HG03439 (cell line): ENCODE results near the gene GFRA4.
"Not testable (repeated sequence)": the region's sequence is repeated elsewhere in the genome, so short reads cannot be mapped to it uniquely, and the experiment has no call there.

Experiments used
- ATAC-seq: cut with Tn5 transposase; IDR thresholded peaks from one replicate; pipeline ENCODE4 v1.9.1; 2021; ENCODE audit warnings: mild to moderate bottlenecking, moderate library complexity; ENCODE audit not compliant: unreplicated experiment

GFRA4 gene

DNA sequence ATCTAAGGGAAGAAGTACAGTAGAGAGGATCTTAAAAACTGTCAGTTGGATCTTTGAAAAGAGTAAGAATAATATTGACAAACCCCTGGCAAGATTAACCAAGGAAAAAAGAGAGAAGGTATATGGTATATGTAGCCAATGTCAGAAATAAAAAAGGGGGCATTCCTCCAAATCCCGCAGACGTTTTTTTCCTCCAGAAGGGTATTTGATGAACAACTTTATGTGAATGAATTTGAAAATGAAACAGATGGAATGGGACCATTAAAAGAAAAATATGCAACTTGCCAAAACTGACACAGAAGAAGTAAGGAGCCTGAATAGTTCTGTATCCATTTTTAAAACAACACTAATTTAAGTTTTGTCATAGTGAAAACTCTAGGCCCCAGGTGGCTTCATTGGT is 35.7 kb downstream of the GFRA4 start:
- ATAC-seq: no peak

DNA sequence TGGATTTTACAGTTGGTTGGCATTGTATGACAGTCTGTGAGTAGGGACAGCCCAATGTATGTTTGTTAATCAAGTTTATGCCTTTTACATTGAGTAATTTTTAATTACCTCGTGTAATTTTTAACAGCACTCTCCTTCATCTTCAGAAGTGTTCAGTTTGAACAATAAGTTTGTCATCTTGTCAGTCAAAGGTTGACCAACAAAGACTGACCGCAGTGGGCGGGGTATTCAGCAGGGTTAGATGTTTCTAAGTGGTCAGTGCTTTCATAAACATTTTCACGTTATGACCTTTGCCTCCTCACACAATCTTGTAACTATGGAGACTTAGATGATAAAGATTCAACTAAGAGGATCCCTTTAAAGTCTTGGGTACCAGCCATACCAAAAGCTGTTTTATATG is 40.8 kb downstream of the GFRA4 start:
- ATAC-seq: no peak

DNA sequence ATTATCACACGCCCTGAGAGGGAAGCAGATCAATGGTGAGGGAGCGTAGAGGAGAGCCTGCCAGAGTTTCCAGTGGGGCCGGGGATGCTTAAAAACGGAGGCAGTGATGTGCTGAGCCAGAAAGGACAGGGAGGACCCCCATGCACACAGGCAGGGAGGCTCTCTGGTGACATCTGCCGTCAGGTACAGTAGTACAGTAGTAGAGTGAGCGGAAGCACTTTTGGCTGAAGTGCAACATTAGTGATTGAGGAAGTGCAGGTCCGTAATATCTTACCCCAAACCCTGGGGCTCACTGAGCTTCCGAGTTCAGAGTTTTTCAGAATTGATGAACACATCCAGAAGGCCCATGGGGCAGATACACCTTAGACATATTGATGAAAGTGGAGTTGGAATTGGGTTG is 42.1 kb downstream of the GFRA4 start:
- ATAC-seq: no peak

DNA sequence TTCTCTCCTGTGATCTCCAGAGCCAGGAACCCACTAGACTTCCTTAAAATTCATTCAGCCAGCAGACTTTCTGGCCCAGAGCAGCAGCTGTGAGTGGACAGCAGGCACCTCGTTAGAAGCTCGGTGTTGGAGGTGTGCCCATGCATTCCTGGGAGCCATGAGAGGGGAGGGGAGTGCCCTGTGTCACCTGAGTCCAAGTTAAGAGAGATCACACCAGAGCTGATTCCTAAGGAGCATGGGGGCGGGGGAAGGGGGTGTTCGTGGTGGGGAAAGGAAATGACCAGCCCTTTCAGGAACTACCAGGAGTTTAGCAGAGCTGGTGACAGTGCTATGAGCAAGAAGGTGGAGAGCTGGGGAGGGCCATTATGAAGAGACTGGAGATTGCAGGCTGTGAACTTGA is 46.9 kb downstream of the GFRA4 start:
- ATAC-seq: no peak

DNA sequence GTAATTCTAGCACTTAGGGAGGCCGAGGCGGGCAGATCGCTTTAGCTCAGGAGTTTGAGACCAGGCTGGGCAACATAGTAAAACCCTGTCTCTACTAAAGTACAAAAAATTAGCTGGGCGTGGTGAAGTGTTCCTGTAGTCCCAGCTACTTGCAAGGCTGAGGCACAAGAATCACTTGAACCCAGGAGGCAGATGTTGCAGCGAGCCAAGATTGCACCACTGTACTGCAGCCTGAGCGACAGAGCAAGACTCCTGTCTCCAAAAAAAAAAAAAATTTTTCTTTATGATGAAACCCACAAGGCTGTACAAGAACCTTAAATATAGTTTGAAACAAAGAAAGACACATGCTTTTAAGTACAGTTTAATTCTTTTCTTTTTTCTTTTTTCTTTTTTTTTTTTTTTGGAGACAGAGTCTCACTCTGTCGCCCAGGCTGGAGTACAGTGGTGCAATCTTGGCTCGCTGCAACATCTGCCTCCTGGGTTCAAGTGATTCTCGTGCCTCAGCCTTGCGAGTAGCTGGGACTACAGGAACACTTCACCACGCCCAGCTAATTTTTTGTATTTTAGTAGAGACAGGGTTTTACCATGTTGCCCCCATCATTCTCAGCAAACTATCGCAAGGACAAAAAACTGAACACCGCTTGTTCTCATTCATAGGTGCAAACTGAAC is 47.9 kb downstream of the GFRA4 start:
- not testable (repeated sequence) for ATAC-seq

DNA sequence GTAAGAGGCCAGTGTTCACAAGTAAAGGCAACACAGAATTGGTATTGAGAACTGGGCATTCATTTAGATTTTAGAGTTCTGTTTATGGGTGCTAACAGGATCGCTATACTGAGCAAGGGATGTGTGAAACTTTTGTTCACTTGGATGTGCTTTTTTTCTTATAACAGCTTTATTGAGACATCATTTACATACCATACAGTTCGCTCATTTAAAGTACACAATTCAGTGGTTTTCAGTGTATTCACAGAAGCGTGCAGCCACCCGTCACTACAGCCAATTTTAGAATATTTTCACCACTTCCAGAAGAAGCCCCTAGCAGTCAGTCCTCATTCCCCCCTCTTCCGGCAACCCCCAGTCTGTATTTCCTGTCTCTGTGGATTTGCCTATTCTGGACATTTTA is 48.7 kb downstream of the GFRA4 start:
- ATAC-seq: no peak

DNA sequence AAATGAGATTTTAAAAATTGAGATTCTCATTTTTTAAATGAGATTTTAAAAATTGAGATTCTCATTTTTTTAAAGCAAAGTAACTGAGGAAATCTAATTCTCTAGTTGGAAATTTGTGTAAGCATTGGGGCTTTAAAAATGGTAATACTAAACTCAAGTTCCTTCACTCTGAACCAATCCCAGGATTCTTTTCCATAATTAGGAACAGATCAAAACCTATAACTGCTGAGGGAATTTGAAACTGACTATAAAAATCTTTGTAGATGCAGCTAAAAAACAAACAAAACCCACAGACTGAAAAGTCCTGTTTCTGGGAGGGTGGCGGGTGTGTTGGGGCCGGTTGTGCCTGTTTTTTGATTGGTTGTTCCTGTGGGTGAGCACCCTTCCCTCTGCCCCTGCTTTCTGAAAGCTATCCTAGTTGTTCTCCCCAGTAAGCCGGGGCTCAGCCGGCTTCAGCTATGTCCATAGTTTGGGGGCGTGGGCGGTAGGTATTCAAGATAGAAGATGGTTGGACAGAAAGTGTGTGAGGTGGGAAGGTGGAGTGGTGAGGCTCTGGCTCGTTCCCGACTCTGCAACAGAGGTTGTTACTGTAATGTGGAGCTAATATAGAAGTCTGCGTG is 49.3 kb downstream of the GFRA4 start:
- ATAC-seq: no peak

DNA sequence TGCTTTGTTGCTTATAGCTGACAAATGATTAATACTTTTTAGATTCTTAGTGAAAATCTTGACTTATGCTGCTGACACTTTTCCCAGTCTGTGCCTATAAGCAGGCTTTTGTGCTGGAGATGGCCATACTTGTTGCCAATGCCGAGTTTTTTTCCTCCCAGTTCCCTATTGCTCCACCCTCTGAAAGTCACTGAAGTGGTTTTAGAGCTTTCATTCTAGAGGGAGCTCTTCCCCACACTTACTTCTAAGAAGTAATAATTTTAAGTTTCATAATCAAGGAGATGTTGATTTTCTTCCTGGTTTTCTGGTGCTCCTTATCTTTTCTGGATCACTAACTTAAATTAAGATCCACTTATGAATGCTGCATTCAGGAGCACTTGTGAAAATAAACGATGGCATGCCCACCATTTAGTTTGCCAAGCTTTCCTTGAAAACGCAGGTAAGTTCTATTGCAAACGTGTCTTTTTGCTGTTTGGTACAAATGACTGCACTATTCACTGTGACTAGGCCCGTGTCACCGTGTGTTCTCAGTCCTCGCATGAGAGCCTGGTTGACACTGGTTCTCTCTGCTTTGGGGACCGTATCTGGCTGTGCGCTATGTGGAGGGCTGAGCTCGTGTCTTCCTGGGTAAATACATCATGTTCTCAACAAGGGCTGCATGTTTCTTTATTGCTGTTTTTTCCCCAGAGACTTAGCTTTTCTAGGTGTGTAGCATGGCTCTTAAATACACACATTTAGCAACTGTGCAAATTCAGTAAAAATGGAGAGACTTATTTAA is 50.2 kb downstream of the GFRA4 start:
- ATAC-seq: no peak

DNA sequence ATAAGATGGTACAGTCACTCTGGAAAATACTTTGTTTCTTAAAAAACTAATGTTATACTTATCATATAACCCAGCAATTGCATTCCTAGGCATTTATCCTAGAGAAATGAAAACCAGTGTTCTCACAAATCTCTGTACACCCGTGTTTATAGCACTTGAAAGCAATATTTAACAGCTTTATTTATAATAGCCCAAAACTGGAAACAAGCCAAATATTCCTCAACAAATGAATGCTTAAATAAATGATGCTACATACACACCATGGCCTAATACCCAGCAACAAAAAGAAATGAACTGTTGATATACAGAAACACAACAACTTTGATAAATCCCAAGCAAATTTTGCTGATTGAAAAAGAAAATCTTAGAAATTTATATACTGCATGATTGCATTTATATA is 51.3 kb downstream of the GFRA4 start:
- ATAC-seq: no peak
